ENCODE data around the gene GRIK1. TPM values are rescaled to one million over a fixed set of nuclear protein-coding genes. Genes with fewer than 3 reads are reported as not detected.

The GRIK1 gene
- total and polyA plus RNA-seq, 2 donors (not counting 1 experiment from before 2014, with no cell fraction given), result not detected

DNA sequence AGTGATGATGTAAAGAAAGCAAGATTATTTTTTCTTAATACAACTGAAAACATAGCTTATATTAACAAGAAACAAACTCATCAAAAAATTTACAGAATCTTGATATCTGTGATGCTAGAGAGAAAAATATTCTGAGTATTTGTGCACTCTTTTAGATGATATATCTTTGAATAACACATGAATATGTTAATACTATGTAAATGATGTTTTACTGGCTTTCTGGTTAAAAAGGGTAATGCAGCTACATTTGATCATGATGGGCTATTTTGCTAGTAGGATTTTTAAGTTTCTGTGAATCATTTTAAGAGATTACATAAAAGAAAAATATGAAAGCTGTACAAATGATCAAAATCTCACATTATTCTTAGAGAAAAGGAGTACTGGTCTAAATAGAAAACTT is 114.5 kb downstream of the GRIK1 start:
- Histone ChIP-seq H3K27me3 (replicated peaks in 1 of 4; ENCODE audit: control extremely low read depth in 1 of 4, control insufficient read depth in 3 of 4, insufficient read depth in 4 of 4, low read length in 3 of 4) (no peaks in the 10 kb centered on the region), H3K4me2 (replicated peaks; ENCODE audit: low read depth, low read length, poor library complexity, severe bottlenecking) (no peak overlapping the region), H3K4me3 (ENCODE audit: control extremely low read depth in 1 of 5, extremely low read depth in 1 of 5, insufficient read depth in 1 of 5, low read depth in 2 of 5, low read length in 4 of 5) (no peak overlapping the region), H3K9ac (ENCODE audit: low read length) (no peak overlapping the region), H3K27ac (ENCODE audit: low read length in 2 of 2) (no peak overlapping the region), H3K36me3 (replicated peaks in 1 of 2; ENCODE audit: control extremely low read depth in 1 of 2, control insufficient read depth in 1 of 2, extremely low read depth in 1 of 2, insufficient read depth in 2 of 2, low read length in 1 of 2) (no peaks in the 10 kb centered on the region), H4K20me1 (ENCODE audit: control insufficient read depth, insufficient read depth, low read length, poor library complexity, severe bottlenecking) (no peaks in the 10 kb centered on the region), H3K4me1 (ENCODE audit: control insufficient read depth in 2 of 2, insufficient read depth in 2 of 2, low read length in 2 of 2) (no peaks in the 10 kb centered on the region), H3K9me3 (ENCODE audit: control extremely low read depth in 1 of 3, control insufficient read depth in 2 of 3, insufficient read depth in 1 of 3, low read length in 2 of 3) (peaks cover 0 to 4% (median 0%) of the 10 kb centered on the region in 3 donors), H3K79me2 (ENCODE audit: control insufficient read depth, insufficient read depth, low read length) (no peaks in the 10 kb centered on the region), H2AFZ (ENCODE audit: insufficient read depth, low read depth, low read length, poor library complexity, severe bottlenecking) (no peak overlapping the region)
- ChIA-PET CTCF (no interaction called here), POLR2A (no interaction called here)
- no peaks in the 10 kb centered on the region for H3K4me1 Mint-ChIP-seq
- no peak overlapping the region for H3K4me3 Mint-ChIP-seq
- H3K27me3 Mint-ChIP-seq, result no peaks in the 10 kb centered on the region
- DNase-seq, result no peak
- no peaks in the 10 kb centered on the region for H3K9me3 Mint-ChIP-seq (ENCODE audit: insufficient read depth)
- intact Hi-C loops (cut with micrococcal nuclease), result no loop called here
- ATAC-seq (ENCODE audit: low read depth), result no peak
- TF ChIP-seq EZH2 (IDR thresholded peaks at IDR 0.05; ENCODE audit: borderline replicate concordance, insufficient read depth, low read depth, low read length, poor library complexity, severe bottlenecking), result no peak
- TF ChIP-seq, protein P1, sequence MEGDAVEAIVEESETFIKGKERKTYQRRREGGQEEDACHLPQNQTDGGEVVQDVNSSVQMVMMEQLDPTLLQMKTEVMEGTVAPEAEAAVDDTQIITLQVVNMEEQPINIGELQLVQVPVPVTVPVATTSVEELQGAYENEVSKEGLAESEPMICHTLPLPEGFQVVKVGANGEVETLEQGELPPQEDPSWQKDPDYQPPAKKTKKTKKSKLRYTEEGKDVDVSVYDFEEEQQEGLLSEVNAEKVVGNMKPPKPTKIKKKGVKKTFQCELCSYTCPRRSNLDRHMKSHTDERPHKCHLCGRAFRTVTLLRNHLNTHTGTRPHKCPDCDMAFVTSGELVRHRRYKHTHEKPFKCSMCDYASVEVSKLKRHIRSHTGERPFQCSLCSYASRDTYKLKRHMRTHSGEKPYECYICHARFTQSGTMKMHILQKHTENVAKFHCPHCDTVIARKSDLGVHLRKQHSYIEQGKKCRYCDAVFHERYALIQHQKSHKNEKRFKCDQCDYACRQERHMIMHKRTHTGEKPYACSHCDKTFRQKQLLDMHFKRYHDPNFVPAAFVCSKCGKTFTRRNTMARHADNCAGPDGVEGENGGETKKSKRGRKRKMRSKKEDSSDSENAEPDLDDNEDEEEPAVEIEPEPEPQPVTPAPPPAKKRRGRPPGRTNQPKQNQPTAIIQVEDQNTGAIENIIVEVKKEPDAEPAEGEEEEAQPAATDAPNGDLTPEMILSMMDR (IDR thresholded peaks at IDR 0.05), result no peak
- H3K27ac Mint-ChIP-seq, result no peak overlapping the region

DNA sequence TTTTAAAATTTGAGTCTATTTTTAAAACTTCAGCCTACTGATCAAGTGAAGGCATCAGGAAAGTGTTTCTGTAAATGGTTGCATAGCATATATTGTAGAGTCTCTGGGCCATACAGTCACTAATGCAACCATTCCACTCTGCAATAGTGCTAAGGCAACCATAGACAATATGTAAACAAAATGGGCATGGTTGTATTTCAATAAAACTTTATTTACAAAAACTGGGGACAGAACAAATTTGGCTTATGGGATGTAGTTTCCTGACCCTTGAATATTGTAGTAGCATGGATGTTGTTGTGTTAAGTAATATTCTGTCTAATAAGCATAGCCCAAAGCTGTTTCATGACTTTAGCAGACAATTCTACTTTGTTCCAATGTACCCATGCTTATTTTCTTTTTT is 117.7 kb downstream of the GRIK1 start:
- no peaks in the 10 kb centered on the region for H3K9me3 Mint-ChIP-seq (ENCODE audit: insufficient read depth)
- H3K27ac ChIP-seq (ENCODE audit: low read length in 2 of 2), result no peak overlapping the region
- ChIA-PET POLR2A (no interaction called here), CTCF (no interaction called here)
- H3K27me3 Mint-ChIP-seq, result no peaks in the 10 kb centered on the region
- no peaks in the 10 kb centered on the region for H3K36me3 ChIP-seq (replicated peaks in 1 of 2; ENCODE audit: control extremely low read depth in 1 of 2, control insufficient read depth in 1 of 2, extremely low read depth in 1 of 2, insufficient read depth in 2 of 2, low read length in 1 of 2)
- H3K9ac ChIP-seq (ENCODE audit: low read length), result no peak overlapping the region
- H3K79me2 ChIP-seq (ENCODE audit: control insufficient read depth, insufficient read depth, low read length), result no peaks in the 10 kb centered on the region
- no peaks in the 10 kb centered on the region for H3K4me1 Mint-ChIP-seq
- no peaks in the 10 kb centered on the region for H3K4me1 ChIP-seq (ENCODE audit: control insufficient read depth in 2 of 2, insufficient read depth in 2 of 2, low read length in 2 of 2)
- H3K27ac Mint-ChIP-seq, result no peak overlapping the region
- no peak for DNase-seq
- H4K20me1 ChIP-seq (ENCODE audit: control insufficient read depth, insufficient read depth, low read length, poor library complexity, severe bottlenecking), result no peaks in the 10 kb centered on the region
- TF ChIP-seq, protein P1 (IDR thresholded peaks at IDR 0.05), result no peak
- no peak overlapping the region for H3K4me2 ChIP-seq (replicated peaks; ENCODE audit: low read depth, low read length, poor library complexity, severe bottlenecking)
- H3K4me3 Mint-ChIP-seq, result no peak overlapping the region
- ATAC-seq (ENCODE audit: low read depth), result no peak
- intact Hi-C loops (cut with micrococcal nuclease), result no loop called here
- H3K27me3 ChIP-seq (replicated peaks in 1 of 4; ENCODE audit: control extremely low read depth in 1 of 4, control insufficient read depth in 3 of 4, insufficient read depth in 4 of 4, low read length in 3 of 4), result no peaks in the 10 kb centered on the region
- H3K4me3 ChIP-seq (ENCODE audit: control extremely low read depth in 1 of 5, extremely low read depth in 1 of 5, insufficient read depth in 1 of 5, low read depth in 2 of 5, low read length in 4 of 5), result no peak overlapping the region
- no peak overlapping the region for H2AFZ ChIP-seq (ENCODE audit: insufficient read depth, low read depth, low read length, poor library complexity, severe bottlenecking)
- no peaks in the 10 kb centered on the region for H3K9me3 ChIP-seq (ENCODE audit: control extremely low read depth in 1 of 3, control insufficient read depth in 2 of 3, insufficient read depth in 1 of 3, low read length in 2 of 3)
